GM12892 (cell line): ENCODE measurements around the gene KIFAP3.
"Not testable (repeated sequence)": the region's sequence is repeated elsewhere in the genome, so short reads cannot be mapped to it uniquely, and the experiment has no call there.

Source experiments
- POLR2A ChIP-seq: IDR thresholded peaks from 2 replicates; pipeline ENCODE4 v1.6.1; 2011; ENCODE audit warnings: low read depth, low read length, control low read depth
- POLR2AphosphoS5 ChIP-seq: IDR thresholded peaks from 2 replicates; pipeline ENCODE4 v1.6.1; 2011; ENCODE audit warnings: low read depth, low read length, control low read depth
- TAF1 ChIP-seq: IDR thresholded peaks from 2 replicates; pipeline ENCODE4 v1.6.1; 2011; ENCODE audit warnings: low read depth, mild to moderate bottlenecking, control low read depth, low read length, borderline replicate concordance

DNA sequence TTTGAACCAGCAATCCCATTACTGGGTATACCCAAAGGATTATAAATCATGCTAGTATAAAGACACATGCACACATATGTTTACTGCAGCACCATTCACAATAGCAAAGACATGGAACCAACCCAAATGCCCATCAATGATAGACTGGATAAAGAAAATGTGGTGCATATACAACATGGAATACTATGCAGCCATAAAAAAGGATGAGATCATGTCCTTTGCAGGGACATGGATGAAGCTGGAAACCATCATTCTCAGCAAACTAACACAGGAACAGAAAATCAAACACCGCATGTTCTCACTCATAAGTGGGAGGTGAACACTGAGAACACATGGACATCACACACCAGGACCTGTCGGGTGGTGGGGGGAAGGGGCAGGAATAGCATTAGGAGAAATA is 65.8 kb downstream of the KIFAP3 start:
- TF ChIP-seq POLR2A, TAF1, POLR2AphosphoS5: not testable (repeated sequence)
